ENCODE results near the gene TAS2R38.

DNA sequence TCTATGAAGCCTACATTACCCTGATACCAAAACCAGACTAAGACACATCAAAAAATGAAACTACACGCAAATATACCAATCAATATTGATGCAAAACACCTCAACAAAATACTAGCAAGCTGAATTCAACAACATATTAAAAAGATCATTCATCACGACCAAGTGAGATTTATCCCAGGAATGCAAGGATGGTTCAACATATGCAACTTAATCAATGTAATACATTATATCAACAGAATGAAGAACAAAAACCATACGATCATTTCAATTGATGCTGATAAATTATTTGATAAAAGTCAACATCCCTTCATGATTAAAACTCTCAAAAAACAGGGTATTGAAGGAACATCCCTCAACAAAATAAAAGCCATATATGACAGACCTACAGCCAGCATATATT lies 32.5 kb downstream of the TAS2R38 start:
- TF ChIP-seq, protein P1, sequence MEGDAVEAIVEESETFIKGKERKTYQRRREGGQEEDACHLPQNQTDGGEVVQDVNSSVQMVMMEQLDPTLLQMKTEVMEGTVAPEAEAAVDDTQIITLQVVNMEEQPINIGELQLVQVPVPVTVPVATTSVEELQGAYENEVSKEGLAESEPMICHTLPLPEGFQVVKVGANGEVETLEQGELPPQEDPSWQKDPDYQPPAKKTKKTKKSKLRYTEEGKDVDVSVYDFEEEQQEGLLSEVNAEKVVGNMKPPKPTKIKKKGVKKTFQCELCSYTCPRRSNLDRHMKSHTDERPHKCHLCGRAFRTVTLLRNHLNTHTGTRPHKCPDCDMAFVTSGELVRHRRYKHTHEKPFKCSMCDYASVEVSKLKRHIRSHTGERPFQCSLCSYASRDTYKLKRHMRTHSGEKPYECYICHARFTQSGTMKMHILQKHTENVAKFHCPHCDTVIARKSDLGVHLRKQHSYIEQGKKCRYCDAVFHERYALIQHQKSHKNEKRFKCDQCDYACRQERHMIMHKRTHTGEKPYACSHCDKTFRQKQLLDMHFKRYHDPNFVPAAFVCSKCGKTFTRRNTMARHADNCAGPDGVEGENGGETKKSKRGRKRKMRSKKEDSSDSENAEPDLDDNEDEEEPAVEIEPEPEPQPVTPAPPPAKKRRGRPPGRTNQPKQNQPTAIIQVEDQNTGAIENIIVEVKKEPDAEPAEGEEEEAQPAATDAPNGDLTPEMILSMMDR (IDR thresholded peaks at IDR 0.05; ENCODE audit: low read length), result no peak
- no peak for TF ChIP-seq EZH2 (IDR thresholded peaks at IDR 0.05; ENCODE audit: borderline replicate concordance, low read length)
